Endothelial cell of umbilical vein (primary cell): ENCODE measurements around the gene EYS. TPM values are rescaled to one million over a fixed set of nuclear protein-coding genes. Genes with fewer than 3 reads are reported as not detected.
A peak's percentile ranks its signal among the peaks of the same experiment; 100 is the strongest.

Experiments
- BruUV-seq: library from RNA; stranded (reverse); fragments of 400-500 nt; replicated peaks from 2 replicates; lab custom pipeline; 2021; lab: Mats Ljungman, UMichigan
- CTCF ChIA-PET: fragments of 300-600, 350-600 bp; sonication (Branson Sonifier 250); formaldehyde crosslinking; loops from one replicate; lab custom pipeline; 2021; ENCODE audit warnings: antibody characterized with exemption, inconsistent platforms; lab: Charles Lee
- POLR2A ChIA-PET: fragments of 300-600, 350-600 bp; sonication (Branson Sonifier 250); formaldehyde crosslinking; loops from one replicate; lab custom pipeline; 2021; ENCODE audit warnings: antibody characterized with exemption, inconsistent platforms; lab: Charles Lee
- DNase-seq: peaks from one replicate; pipeline ENCODE4 v3.0.0-alpha.2; 2011; ENCODE audit warnings: low read depth, low spot score
- FAIRE-seq: peaks from 2 replicates; lab custom pipeline; 2011; peaks lifted over from hg19 to GRCh38; lab: Jason Lieb, UNC
- H2AFZ ChIP-seq: 2 replicates; pipeline ENCODE4 v1.6.0; 2012; ENCODE audit warnings: low read depth, low read length, control low read depth, inconsistent platforms
- H3K27ac ChIP-seq: 2 replicates; pipeline ENCODE4 v1.5.1; 2011; ENCODE audit warnings: low read depth, mild to moderate bottlenecking, control low read depth, low read length, moderate library complexity; ENCODE audit not compliant: insufficient read depth
- H3K27me3 ChIP-seq, 2 experiments: 2 replicates each; pipeline versions ENCODE4 v1.6.0 to v1.6.1; 2011; ENCODE audit warnings: low read length in 2 of 2, mixed read lengths in 1 of 2; ENCODE audit not compliant: control insufficient read depth in 2 of 2, insufficient read depth in 2 of 2
- H3K36me3 ChIP-seq, 2 experiments: 2 replicates in 1 of 2; 3 replicates in 1 of 2; pipeline ENCODE4 v1.5.1; 2011; ENCODE audit warnings: low read length in 2 of 2, mild to moderate bottlenecking in 1 of 2, moderate library complexity in 1 of 2; ENCODE audit not compliant: control insufficient read depth in 2 of 2, insufficient read depth in 2 of 2; ENCODE audit errors: extremely low read depth in 1 of 2
- H3K4me1 ChIP-seq: 3 replicates; pipeline ENCODE4 v1.5.1; 2011; ENCODE audit warnings: mild to moderate bottlenecking, low read length; ENCODE audit not compliant: control insufficient read depth, insufficient read depth; ENCODE audit errors: extremely low read depth
- H3K4me2 ChIP-seq: 2 replicates; pipeline ENCODE4 v1.6.1; 2011; ENCODE audit warnings: low read length, control low read depth, mixed read lengths; ENCODE audit not compliant: insufficient read depth
- H3K4me3 ChIP-seq, 3 experiments: fragments of 200-600 bp in 1 of 3; sonication (generic), shearing (Covaris generic) in 1 of 3; replicated peaks in 1 of 3; 2 replicates each; pipeline ENCODE4 v1.5.1; 2011 to 2016; ENCODE audit warnings: control low read depth in 3 of 3, low read length in 3 of 3, mild to moderate bottlenecking in 2 of 3, inconsistent platforms in 1 of 3, low read depth in 1 of 3, moderate library complexity in 1 of 3; ENCODE audit not compliant: insufficient read depth in 1 of 3
- H3K79me2 ChIP-seq: 2 replicates; pipeline ENCODE4 v1.6.0; 2012; ENCODE audit warnings: low read length, inconsistent platforms; ENCODE audit not compliant: control insufficient read depth, insufficient read depth
- H3K9ac ChIP-seq: replicated peaks from 2 replicates; pipeline ENCODE3; 2011; ENCODE audit warnings: low read length, control low read depth; ENCODE audit not compliant: insufficient read depth; ENCODE audit errors: extremely low read depth
- H3K9me1 ChIP-seq: replicated peaks from 3 replicates; pipeline ENCODE4 v1.6.0; 2011; ENCODE audit warnings: mild to moderate bottlenecking, low read length; ENCODE audit not compliant: control insufficient read depth, insufficient read depth; ENCODE audit errors: extremely low read depth
- H3K9me3 ChIP-seq: replicated peaks from 2 replicates; pipeline ENCODE4 v1.5.1; 2012; ENCODE audit warnings: low read length, inconsistent platforms; ENCODE audit not compliant: control insufficient read depth, insufficient read depth
- H4K20me1 ChIP-seq: replicated peaks from 2 replicates; pipeline ENCODE3; 2011; ENCODE audit warnings: mild to moderate bottlenecking, low read length; ENCODE audit not compliant: control insufficient read depth, insufficient read depth; ENCODE audit errors: extremely low read depth
- CTCF ChIP-seq, 2 donors: IDR thresholded peaks; 1 replicate in 1 of 2; 2 replicates in 1 of 2; pipeline ENCODE4 v1.5.1; 2011; ENCODE audit warnings: low read length in 2 of 2, mild to moderate bottlenecking in 2 of 2, moderate library complexity in 2 of 2, control low read depth in 1 of 2, inconsistent platforms in 1 of 2, low read depth in 1 of 2; ENCODE audit not compliant: insufficient read depth in 1 of 2; ENCODE audit errors: extremely low read depth in 1 of 2
- EZH2 ChIP-seq: IDR thresholded peaks from 2 replicates; pipeline ENCODE4 v1.6.1; 2012; ENCODE audit warnings: borderline replicate concordance, low read depth, mild to moderate bottlenecking, moderate library complexity, low read length, inconsistent platforms; ENCODE audit not compliant: severe bottlenecking
- FOS ChIP-seq: IDR thresholded peaks from 2 replicates; pipeline ENCODE4 v1.6.1; 2011; ENCODE audit warnings: mild to moderate bottlenecking, low read length, moderate library complexity, borderline replicate concordance; ENCODE audit not compliant: insufficient read depth
- GATA2 ChIP-seq: IDR thresholded peaks from 2 replicates; pipeline ENCODE4 v1.7.0; 2011; ENCODE audit warnings: low read depth, mild to moderate bottlenecking, moderate library complexity, mixed read lengths, low read length; ENCODE audit not compliant: insufficient read length, insufficient read depth
- JUN ChIP-seq: IDR thresholded peaks from 2 replicates; pipeline ENCODE4 v1.6.1; 2011; ENCODE audit warnings: borderline replicate concordance, low read depth; ENCODE audit not compliant: insufficient read length, insufficient read depth
- MAX ChIP-seq: IDR thresholded peaks from 2 replicates; pipeline ENCODE4 v1.6.1; 2011; ENCODE audit not compliant: insufficient read depth, insufficient read length
- MYC ChIP-seq: IDR thresholded peaks from one replicate; pipeline ENCODE4 v1.6.1; 2011; ENCODE audit warnings: mild to moderate bottlenecking, low read depth, low read length
- POLR2A ChIP-seq: IDR thresholded peaks from 2 replicates; pipeline ENCODE4 v1.6.1; 2012; ENCODE audit warnings: low read depth, mild to moderate bottlenecking, control low read depth, low read length
- POLR2AphosphoS5 ChIP-seq: IDR thresholded peaks from 2 replicates; pipeline ENCODE4 v1.6.1; 2012; ENCODE audit warnings: low read depth, mild to moderate bottlenecking, control low read depth, low read length, moderate library complexity; ENCODE audit not compliant: insufficient read depth
- dilution Hi-C: fragments of 300-500 bp; cut with MboI; formaldehyde crosslinking; loops from one replicate; pipeline ENCODE4 v1.15.0; 2019; ENCODE audit warnings: low sequenced_read_pairs; ENCODE audit not compliant: extremely low pct_ligation_motif_present
- intact Hi-C: fragments of 100-400 bp; cut with micrococcal nuclease; formaldehyde crosslinking; loops from one replicate; pipeline ENCODE4 v1.10.0; 2022
- polyA plus RNA-seq, 4 experiments: library from polyadenylated mRNA; depleted of rRNA in 3 of 4; stranded (reverse) in 3 of 4; unstranded in 1 of 4; fragments of >200 nt; gene quantifications; 2 replicates each; pipeline versions ENCODE4 v1.2.1 to v1.2.3, GENCODE V29; 2011 to 2012; ENCODE audit warnings: missing spikeins in 1 of 4
- total RNA-seq: library from RNA; stranded (reverse); gene quantifications from 2 replicates; pipeline ENCODE4 v1.2.3, GENCODE V29; 2021

EYS gene
- total and polyA plus RNA-seq, 2 donors (not counting 3 experiments of a cell fraction or from before 2014, with no cell fraction given) = 0.01 to 0.27 TPM

GRCh38 chr6:63732336-63732735 lies 1974.7 kb downstream of the EYS start:
- DNase-seq = no peak
- dilution Hi-C loops = no loop called here
- no TSS peak for BruUV-seq
- H4K20me1 ChIP-seq = no peaks in the 10 kb centered on the region
- no peak overlapping the region for H3K4me3 ChIP-seq
- H3K36me3 ChIP-seq = no peaks in the 10 kb centered on the region
- no peaks in the 10 kb centered on the region for H3K79me2 ChIP-seq
- FAIRE-seq = peak; percentile 26
- intact Hi-C loops = loop anchor here (5.0 kb wide), 1 partner anchor 95 kb away; the partner anchor contains the start of gene PHF3
- peak overlapping the region; percentile 28 for H3K27ac ChIP-seq
- no peaks in the 10 kb centered on the region for H3K9me1 ChIP-seq
- H3K9me3 ChIP-seq = no peaks in the 10 kb centered on the region
- ChIA-PET POLR2A (no interaction called here), CTCF (interaction anchor here (0.8 to 1.7 kb wide), 14 partner anchors 8 to 380 kb away, joined by 3 to 9 read pairs (median 4); partner anchors contain the start of gene PHF3)
- no peaks in the 10 kb centered on the region for H3K27me3 ChIP-seq
- H2AFZ ChIP-seq = no peak overlapping the region
- peak overlapping the region; percentile 48 for H3K4me2 ChIP-seq
- TF ChIP-seq GATA2 (no peak), MYC (no peak), FOS (peak; percentile 87), JUN (peak; percentile 60), EZH2 (no peak), CTCF (IDR thresholded peaks at IDR 0.05; ENCODE audit: extremely low read depth in 1 of 2, insufficient read depth in 1 of 2, low read depth in 1 of 2, low read length in 2 of 2) (no peak), POLR2A (no peak), MAX (no peak), POLR2AphosphoS5 (no peak)
- peaks cover 20% of the 10 kb centered on the region for H3K4me1 ChIP-seq
- H3K9ac ChIP-seq = no peak overlapping the region
